HG02678 (cell line): ENCODE measurements around the gene SHANK3.

Experiments used
- ATAC-seq: cut with Tn5 transposase; IDR thresholded peaks from one replicate; pipeline ENCODE4 v1.9.1; 2021; ENCODE audit warnings: mild to moderate bottlenecking, moderate library complexity; ENCODE audit not compliant: unreplicated experiment

Gene SHANK3

DNA sequence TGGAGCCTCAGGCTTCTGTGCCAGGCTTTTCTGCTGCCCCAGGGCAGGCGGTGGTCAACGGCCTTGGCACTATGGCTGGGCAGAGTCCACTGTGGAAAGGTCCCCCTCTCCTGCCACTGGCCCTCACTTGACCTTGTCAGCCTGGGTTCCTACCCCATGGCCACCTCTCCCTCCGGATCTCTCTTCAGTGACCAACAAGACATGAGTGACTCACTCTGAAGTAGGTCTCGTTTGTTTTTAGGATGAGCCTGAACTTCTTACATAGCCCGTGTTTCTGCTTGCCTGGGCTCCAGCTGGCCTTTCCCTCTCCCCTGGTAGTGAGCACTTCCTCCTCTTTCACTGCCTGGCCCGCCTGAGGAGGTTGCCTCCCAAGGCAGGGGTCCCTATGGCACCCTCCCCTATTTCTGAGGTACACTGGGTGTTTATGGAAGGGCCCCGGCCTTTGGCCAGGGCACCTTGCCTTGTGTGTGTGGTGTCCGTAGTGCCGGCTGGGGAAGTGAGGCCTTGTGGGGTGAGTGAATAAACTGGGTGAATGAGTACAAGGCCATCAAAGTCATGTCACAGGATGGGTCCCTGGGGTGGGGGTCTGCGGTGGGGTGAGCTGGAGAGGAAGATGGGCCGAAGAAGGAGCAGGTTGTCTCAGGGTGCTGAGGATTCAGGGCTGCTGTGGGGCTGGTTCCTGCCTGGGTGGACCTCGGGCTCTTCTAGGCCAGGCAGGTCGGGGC lies 5.0 kb downstream of the SHANK3 start:
- ATAC-seq: no peak

DNA sequence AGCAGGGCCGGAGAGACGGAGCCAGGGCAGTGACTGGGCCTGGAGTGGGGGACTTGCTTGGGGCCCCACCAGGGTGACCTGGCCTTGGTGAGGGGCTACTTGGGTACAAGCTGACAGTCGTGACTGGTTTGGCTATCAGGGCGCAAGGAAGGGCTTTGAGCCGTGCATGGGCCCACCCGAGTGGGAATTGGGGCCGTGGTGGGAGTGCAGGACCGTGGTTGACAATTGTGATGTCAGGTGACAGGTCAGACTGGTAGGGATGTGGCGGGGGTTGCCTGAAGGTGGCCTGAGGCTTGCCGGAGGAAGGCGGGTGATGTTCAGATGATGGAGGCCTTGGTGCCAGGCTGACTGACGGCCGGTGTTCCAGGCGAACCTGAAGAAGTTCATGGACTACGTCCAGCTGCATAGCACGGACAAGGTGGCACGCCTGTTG lies 5.6 kb downstream of the SHANK3 start:
- ATAC-seq: no peak

GRCh38 chr22:50678651-50679521 lies 6.3 kb downstream of the SHANK3 start:
- no peak for ATAC-seq

DNA sequence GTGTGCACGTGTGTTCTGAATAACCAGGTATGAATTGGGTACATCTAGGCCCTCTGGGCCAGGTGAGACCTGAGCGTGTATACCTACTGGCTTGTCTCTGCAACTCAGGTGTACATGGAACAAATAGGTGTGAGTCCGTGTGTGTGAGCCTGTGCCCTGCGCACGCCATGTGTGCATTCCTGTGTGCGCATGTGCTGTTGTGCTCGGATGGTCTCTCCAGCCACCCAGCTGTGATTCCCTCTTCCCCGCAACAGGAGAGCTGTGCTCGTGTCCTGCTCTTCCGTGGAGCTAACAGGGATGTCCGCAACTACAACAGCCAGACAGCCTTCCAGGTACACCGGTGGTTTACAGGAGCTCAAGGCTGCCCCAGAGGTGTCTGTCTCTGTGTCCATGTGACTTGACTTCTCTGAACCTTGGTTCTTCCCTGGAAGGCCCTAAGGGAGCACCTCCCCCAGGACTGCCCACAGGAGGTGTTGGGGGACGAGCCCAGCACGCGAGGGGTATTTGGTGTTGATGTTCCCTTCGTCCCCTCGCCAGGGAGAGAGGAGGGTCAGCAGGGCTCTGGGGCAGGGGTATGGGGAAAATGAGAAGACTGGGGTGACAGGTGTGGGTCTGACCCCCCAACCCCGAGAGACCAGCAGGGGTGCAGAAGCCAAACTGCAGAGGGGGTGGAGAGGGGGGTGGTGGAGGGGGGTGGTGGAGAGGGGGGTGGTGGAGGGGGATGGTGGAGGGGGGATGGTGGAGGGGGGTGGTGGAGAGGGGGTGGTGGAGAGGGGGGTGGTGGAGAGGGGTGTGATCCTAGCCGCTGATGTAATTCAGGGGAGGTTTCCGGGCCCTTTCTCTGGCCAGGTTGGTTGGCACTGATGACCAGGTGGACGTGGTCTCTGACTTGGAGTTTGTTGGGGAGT lies 10.7 kb downstream of the SHANK3 start:
- no peak for ATAC-seq

GRCh38 chr22:50683994-50684371 lies 11.4 kb downstream of the SHANK3 start:
- no peak for ATAC-seq

DNA sequence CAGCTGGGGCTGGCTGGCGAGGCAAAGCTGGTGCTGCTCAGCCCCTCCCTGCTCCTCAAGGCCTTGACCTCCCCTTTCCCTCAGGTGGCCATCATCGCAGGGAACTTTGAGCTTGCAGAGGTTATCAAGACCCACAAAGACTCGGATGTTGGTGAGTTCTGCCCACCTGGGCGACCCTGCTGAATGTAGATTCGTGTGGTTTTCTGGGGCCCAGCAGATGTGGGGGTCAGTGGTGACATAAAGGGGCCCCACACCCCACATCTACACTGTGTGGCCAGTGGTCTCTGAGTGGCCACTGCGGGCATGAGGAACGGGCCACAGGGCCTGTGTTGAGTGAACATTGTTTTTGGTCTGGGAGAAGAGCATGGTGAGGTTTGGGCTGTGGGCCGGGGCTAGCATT lies 11.9 kb downstream of the SHANK3 start:
- no peak for ATAC-seq

- no peak for ATAC-seq
Observed at GRCh38 chr22:50684986-50685385, 12.4 kb downstream of the SHANK3 start.

DNA sequence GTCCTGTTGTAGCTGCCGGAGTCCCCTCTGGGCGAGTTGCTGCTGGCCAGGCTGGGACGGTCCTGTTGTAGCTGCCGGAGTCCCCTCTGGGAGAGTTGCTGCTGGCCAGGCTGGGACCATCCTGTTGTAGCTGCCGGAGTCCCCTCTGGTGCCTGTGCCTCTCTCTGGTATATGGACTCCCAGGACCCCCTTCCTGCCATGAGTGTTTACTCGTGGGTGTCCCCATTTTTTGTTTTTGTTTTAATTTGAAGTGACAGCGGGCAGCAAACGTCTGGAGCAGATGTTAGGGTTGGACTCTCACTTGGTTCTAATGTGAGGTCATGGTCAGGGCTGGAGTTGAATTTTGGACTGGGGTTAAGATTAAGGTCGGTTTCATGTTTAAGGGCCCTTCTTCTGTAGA lies 14.2 kb downstream of the SHANK3 start:
- no peak for ATAC-seq

GRCh38 chr22:50687829-50688228 lies 15.2 kb downstream of the SHANK3 start:
- ATAC-seq: no peak

DNA sequence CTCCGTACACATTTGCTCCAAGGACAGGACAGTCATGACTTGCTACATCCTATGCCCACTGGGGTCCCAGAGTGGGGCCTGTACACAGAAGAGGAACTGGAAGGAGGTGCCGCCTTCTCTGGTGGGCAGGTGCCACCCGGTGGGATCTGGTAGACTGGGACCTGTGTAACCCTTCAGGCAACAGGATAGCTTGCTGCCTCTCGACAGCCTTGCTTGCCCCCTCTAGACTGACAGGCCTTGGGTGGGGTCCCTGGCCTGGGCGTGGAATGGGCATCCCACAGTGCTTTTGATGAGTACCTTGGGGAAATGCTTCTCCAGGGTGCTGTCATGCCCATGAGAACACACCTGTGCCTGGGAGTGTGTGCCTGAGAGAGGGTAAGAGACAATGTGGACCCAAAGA lies 15.8 kb downstream of the SHANK3 start:
- ATAC-seq: no peak

- no peak for ATAC-seq
Observed at GRCh38 chr22:50691521-50691920, 18.9 kb downstream of the SHANK3 start.

GRCh38 chr22:50693462-50693861 lies 20.8 kb downstream of the SHANK3 start:
- ATAC-seq: no peak

GRCh38 chr22:50694099-50694605 lies 21.5 kb downstream of the SHANK3 start:
- ATAC-seq: no peak

- ATAC-seq: no peak
Observed at GRCh38 chr22:50694766-50695420, 22.3 kb downstream of the SHANK3 start.

DNA sequence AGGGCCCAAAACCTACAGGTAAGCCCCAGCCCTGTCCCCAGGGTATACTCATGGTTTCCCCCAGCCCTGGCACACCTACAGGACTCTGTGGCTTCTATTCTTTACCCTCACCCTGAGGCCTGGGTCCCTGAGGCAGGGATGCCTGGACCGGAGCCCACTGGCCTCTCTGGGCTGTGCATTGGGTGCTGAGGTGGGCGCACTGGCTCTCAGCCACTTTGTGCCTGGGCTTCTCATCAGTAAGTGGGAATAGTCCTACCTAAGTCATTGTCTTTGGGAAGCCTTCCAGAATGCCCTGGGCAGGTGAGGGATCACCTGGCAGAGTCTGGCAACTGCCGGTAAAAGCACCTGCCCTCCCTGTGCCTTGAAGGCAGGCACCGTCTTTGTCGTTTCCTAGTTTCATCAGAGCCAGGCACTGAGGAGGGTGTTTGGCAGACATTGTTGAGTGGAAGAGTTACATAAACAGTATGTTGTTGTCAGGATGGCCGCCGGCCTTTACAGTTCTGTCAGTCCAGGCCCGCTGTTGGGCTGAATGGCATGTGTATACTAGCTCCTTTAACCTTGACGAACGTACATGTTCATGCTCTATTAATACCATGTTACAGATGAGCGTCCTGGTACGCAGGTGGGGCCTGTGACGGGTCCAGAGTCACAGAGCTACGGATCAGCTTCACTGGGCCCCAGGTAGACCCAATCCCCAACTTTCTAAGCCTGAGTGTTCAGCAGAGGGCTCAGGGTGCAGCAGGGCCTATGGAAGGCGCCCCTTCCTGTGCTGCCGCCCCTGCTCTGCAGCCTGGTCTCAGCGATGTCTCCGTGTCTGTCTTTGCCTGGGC lies 23.0 kb downstream of the SHANK3 start:
- ATAC-seq: no peak

GRCh38 chr22:50696251-50696798 lies 23.7 kb downstream of the SHANK3 start:
- ATAC-seq: no peak

GRCh38 chr22:50696799-50697561 lies 24.4 kb downstream of the SHANK3 start:
- no peak for ATAC-seq

DNA sequence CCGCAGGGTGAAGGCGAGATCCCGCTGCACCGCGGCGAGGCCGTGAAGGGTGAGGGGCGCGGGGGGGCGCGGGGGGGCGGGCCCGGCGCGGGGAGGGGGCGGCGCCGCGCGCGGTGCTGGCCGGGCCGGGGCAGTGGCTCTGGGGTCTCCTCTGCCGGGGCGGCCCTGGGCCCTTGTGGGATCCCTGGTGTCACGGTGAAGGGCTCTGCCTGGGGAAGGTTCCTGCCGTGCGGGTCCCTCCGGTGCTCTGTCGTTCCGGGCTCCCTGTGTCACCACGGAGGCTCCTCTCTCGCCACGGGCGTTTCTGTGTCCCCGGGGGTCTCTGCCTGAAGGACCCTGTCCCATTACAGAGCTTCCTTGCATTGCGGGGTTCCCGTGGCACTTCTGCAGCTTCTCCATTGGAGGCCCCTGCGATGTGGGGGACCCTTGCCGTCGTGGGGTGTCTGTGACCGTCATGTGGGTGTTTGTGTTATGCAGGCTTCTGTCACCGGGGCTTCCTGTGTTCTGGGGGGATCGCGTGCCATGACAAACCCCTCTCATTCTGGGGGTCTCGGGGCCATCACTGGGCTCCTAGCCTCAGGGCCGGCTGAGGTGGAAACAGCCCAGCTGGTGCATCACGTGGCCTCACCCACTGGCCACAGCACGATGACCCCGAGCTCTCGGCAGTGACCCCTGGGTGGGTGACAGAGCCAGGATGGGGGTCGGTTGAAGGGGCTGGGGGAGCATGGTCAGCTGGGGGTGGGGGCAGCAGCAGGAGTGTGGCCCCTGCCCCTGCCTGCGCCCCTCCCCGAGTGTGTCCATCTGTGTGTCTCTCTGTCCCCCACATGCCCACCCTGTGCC lies 25.3 kb downstream of the SHANK3 start:
- no peak for ATAC-seq
